GM23338 (cell line): ENCODE data around the gene PPP4R1. TPM values are rescaled to one million over a fixed set of nuclear protein-coding genes. Genes with fewer than 3 reads are reported as not detected.

Experiments
- ATAC-seq: fragments of 200-7000 bp; cut with Tn5 transposase; 3 replicates; pipeline ENCODE4 v1.9.1; 2020
- DNase-seq: peaks from one replicate; pipeline ENCODE4 v3.0.0-alpha.2; 2015; ENCODE audit warnings: low spot score
- H2AFZ ChIP-seq: fragments of 200-600 bp; sonication (generic); 2 replicates; pipeline ENCODE4 v1.8.0; 2016; ENCODE audit warnings: antibody characterized with exemption, mild to moderate bottlenecking, moderate library complexity
- H3F3A ChIP-seq: fragments of 200-600 bp; sonication (generic); replicated peaks from 2 replicates; pipeline ENCODE4 v1.8.0; 2017; ENCODE audit warnings: antibody characterized with exemption, mixed run types, low read depth
- H3K27ac ChIP-seq: fragments of 200-600 bp; sonication (generic); 2 replicates; pipeline ENCODE4 v1.6.1; 2016; ENCODE audit warnings: low read depth
- H3K27me3 ChIP-seq: fragments of 200-600 bp; sonication (generic); 2 replicates; pipeline ENCODE4 v1.8.0; 2016; ENCODE audit warnings: mild to moderate bottlenecking, mixed run types, moderate library complexity; ENCODE audit not compliant: insufficient read depth
- H3K36me3 ChIP-seq: fragments of 200-600 bp; sonication (generic); 2 replicates; pipeline ENCODE4 v1.8.0; 2016; ENCODE audit warnings: mild to moderate bottlenecking; ENCODE audit not compliant: insufficient read depth
- H3K4me1 ChIP-seq: fragments of 200-600 bp; sonication (generic); 2 replicates; pipeline ENCODE4 v1.8.0; 2016; ENCODE audit warnings: mild to moderate bottlenecking, moderate library complexity; ENCODE audit not compliant: insufficient read depth
- H3K4me2 ChIP-seq: fragments of 200-600 bp; sonication (generic); 2 replicates; pipeline ENCODE4 v1.7.1; 2017; ENCODE audit warnings: mixed run types
- H3K4me3 ChIP-seq: fragments of 200-600 bp; sonication (generic); 2 replicates; pipeline ENCODE4 v1.6.1; 2016; ENCODE audit warnings: mixed run types
- H3K79me2 ChIP-seq: fragments of 200-600 bp; sonication (generic); replicated peaks from 2 replicates; pipeline ENCODE4 v1.8.0; 2017; ENCODE audit warnings: mild to moderate bottlenecking; ENCODE audit not compliant: insufficient read depth
- H3K9me2 ChIP-seq: fragments of 200-600 bp; sonication (generic); 2 replicates; pipeline ENCODE4 v1.8.0; 2017; ENCODE audit not compliant: insufficient read depth
- H4K20me1 ChIP-seq: fragments of 200-600 bp; sonication (generic); replicated peaks from 2 replicates; pipeline ENCODE4 v1.8.0; 2017; ENCODE audit warnings: mild to moderate bottlenecking; ENCODE audit not compliant: insufficient read depth
- H3K27ac Mint-ChIP-seq: 2 replicates; pipeline ENCODE4 v1.8.0; 2020; ENCODE audit warnings: inconsistent platforms, mild to moderate bottlenecking, moderate library complexity, mixed read lengths
- H3K27me3 Mint-ChIP-seq: 3 replicates; pipeline ENCODE4 v1.8.0; 2022; ENCODE audit warnings: low read depth, mild to moderate bottlenecking, moderate library complexity, mixed read lengths, inconsistent platforms; ENCODE audit not compliant: insufficient read depth, poor library complexity
- H3K36me3 Mint-ChIP-seq: 3 replicates; pipeline ENCODE4 v1.8.0; 2021; ENCODE audit warnings: low read depth, mild to moderate bottlenecking, inconsistent platforms, moderate library complexity, mixed read lengths
- H3K4me1 Mint-ChIP-seq: 3 replicates; pipeline ENCODE4 v1.8.0; 2020; ENCODE audit warnings: mild to moderate bottlenecking, inconsistent platforms, mixed read lengths
- H3K4me3 Mint-ChIP-seq: 3 replicates; pipeline ENCODE4 v1.8.0; 2021; ENCODE audit warnings: moderate library complexity, mild to moderate bottlenecking, inconsistent platforms, mixed read lengths
- H3K9me3 Mint-ChIP-seq: 3 replicates; pipeline ENCODE4 v1.8.0; 2020; ENCODE audit warnings: moderate library complexity, mild to moderate bottlenecking, inconsistent platforms, mixed read lengths
- EZH2phosphoT487 ChIP-seq: fragments of 200-600 bp; sonication (generic); IDR thresholded peaks from one replicate; pipeline ENCODE4 v1.8.1; 2018; ENCODE audit warnings: antibody characterized with exemption; ENCODE audit not compliant: unreplicated experiment
- JUNB ChIP-seq: IDR thresholded peaks from one replicate; pipeline ENCODE4 v1.6.1; 2016; ENCODE audit warnings: antibody characterized with exemption; ENCODE audit not compliant: unreplicated experiment
- NANOG ChIP-seq: IDR thresholded peaks from 2 replicates; pipeline ENCODE4 v1.6.1; 2016; ENCODE audit warnings: antibody characterized with exemption, borderline replicate concordance
- STAT1 ChIP-seq: IDR thresholded peaks from one replicate; pipeline ENCODE4 v1.6.1; 2016; ENCODE audit warnings: antibody characterized with exemption; ENCODE audit not compliant: unreplicated experiment
- ZNF114 ChIP-seq: fragments of 250-450 bp; sonication (Bioruptor Pico); IDR thresholded peaks from 2 replicates; pipeline ENCODE4 v1.5.0; 2020; ENCODE audit warnings: mild to moderate bottlenecking, moderate library complexity
- ZNF331 ChIP-seq: fragments of 250-450 bp; sonication (Bioruptor Pico); IDR thresholded peaks from 2 replicates; pipeline ENCODE4 v1.5.0; 2020; ENCODE audit warnings: low read depth, mild to moderate bottlenecking, moderate library complexity
- ZNF462 ChIP-seq: fragments of 250-450 bp; sonication (Bioruptor Pico); IDR thresholded peaks from 2 replicates; pipeline ENCODE4 v1.5.0; 2020; ENCODE audit warnings: mild to moderate bottlenecking, moderate library complexity
- polyA plus RNA-seq: library from polyadenylated mRNA; unstranded; fragments of >200 nt; fragmentation: Nextera tagmentation; extraction: Ambion mirVana; gene quantifications from 2 replicates; pipeline ENCODE4 v1.2.1, GENCODE V29; 2016
- total RNA-seq: library from RNA; depleted of rRNA; stranded (reverse); fragments of >200 nt; shearing (Covaris generic); gene quantifications from 2 replicates; pipeline ENCODE4 v1.2.3, GENCODE V29; 2014
- TF ChIP-seq, protein P1 (sequence below): IDR thresholded peaks from one replicate; pipeline ENCODE4 v1.6.1; 2018; ENCODE audit warnings: antibody characterized with exemption; ENCODE audit not compliant: unreplicated experiment

Gene PPP4R1
- total and polyA plus RNA-seq, 2 experiments from 2014 or later, result 18.1 to 79.4 TPM

GRCh38 chr18:9534844-9535243, 79.5 kb downstream of the PPP4R1 start (continued):
- TF ChIP-seq ZNF462 (CRISPR knock-in tag) (no peak), ZNF114 (no peak), JUNB (no peak), NANOG (no peak)

DNA sequence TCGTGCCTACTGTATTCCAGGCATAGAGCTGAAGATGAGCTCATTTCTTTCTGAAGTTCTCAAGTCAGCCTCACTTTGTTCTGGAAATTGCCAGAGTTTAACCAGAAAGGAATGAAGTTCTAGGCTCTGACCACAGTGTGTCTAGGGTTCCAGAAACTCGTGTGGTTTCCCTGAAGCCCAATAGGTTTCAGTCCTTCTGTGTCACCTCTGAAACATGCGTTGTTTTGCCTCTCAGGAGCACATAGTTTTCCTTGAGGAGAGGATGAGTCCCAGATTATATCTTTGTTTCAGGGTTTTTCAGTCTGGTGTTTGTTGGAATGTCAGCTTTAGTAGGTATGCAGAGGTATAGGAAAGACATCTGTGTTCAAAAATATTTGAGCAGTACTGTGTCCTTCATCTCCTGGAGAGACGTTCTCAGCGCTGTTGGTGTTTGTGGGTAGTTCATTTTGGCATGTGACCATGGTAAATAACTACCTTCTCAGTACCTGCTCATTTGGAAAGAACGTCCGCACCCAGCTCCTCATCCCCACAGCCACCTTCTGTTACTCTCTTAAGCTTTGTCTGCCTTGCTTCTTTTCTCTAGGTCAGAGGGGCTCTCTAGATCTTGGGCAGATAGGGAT, 82.5 kb downstream of the PPP4R1 start:
- no peak for DNase-seq
- no peak overlapping the region for H3K27ac ChIP-seq
- H3K27me3 Mint-ChIP-seq, result peaks cover 2% of the 10 kb centered on the region
- TF ChIP-seq, protein P1, sequence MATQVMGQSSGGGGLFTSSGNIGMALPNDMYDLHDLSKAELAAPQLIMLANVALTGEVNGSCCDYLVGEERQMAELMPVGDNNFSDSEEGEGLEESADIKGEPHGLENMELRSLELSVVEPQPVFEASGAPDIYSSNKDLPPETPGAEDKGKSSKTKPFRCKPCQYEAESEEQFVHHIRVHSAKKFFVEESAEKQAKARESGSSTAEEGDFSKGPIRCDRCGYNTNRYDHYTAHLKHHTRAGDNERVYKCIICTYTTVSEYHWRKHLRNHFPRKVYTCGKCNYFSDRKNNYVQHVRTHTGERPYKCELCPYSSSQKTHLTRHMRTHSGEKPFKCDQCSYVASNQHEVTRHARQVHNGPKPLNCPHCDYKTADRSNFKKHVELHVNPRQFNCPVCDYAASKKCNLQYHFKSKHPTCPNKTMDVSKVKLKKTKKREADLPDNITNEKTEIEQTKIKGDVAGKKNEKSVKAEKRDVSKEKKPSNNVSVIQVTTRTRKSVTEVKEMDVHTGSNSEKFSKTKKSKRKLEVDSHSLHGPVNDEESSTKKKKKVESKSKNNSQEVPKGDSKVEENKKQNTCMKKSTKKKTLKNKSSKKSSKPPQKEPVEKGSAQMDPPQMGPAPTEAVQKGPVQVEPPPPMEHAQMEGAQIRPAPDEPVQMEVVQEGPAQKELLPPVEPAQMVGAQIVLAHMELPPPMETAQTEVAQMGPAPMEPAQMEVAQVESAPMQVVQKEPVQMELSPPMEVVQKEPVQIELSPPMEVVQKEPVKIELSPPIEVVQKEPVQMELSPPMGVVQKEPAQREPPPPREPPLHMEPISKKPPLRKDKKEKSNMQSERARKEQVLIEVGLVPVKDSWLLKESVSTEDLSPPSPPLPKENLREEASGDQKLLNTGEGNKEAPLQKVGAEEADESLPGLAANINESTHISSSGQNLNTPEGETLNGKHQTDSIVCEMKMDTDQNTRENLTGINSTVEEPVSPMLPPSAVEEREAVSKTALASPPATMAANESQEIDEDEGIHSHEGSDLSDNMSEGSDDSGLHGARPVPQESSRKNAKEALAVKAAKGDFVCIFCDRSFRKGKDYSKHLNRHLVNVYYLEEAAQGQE, result no peak
- no peak for TF ChIP-seq EZH2phosphoT487
- TF ChIP-seq NANOG, result no peak
- no peak for TF ChIP-seq STAT1
- no peak for TF ChIP-seq ZNF331 (CRISPR knock-in tag)

More for the DNA sequence above, 82.5 kb downstream of the PPP4R1 start:
- Histone ChIP-seq H3K4me2 (no peak overlapping the region), H3K36me3 (peaks cover 20% of the 10 kb centered on the region), H3K27me3 (no peaks in the 10 kb centered on the region), H3K9me2 (no peaks in the 10 kb centered on the region), H3F3A (no peaks in the 10 kb centered on the region), H3K4me1 (no peaks in the 10 kb centered on the region), H2AFZ (no peak overlapping the region), H3K4me3 (no peak overlapping the region), H4K20me1 (no peaks in the 10 kb centered on the region; the same call in 1 of the 2 replicates), H3K79me2 (no peaks in the 10 kb centered on the region)
- Mint-ChIP-seq H3K27ac (no peak overlapping the region), H3K4me3 (no peak overlapping the region), H3K36me3 (peaks cover 61% of the 10 kb centered on the region), H3K4me1 (no peaks in the 10 kb centered on the region; the same call in 2 of the 3 replicates), H3K9me3 (peaks cover 15% of the 10 kb centered on the region)
- no peak for ATAC-seq
